22Rv1 (cell line): ENCODE measurements around the gene FAM149A.

Experiments
- ZFX ChIP-seq: fragments of 450-650 bp; IDR thresholded peaks from 2 replicates; pipeline ENCODE4 v1.6.1; 2017; ENCODE audit warnings: antibody characterized with exemption, borderline replicate concordance
- TF ChIP-seq, protein P1 (sequence below): fragments of 450-650 bp; IDR thresholded peaks from 2 replicates; pipeline ENCODE4 v1.5.1; 2017; ENCODE audit warnings: mild to moderate bottlenecking

DNA sequence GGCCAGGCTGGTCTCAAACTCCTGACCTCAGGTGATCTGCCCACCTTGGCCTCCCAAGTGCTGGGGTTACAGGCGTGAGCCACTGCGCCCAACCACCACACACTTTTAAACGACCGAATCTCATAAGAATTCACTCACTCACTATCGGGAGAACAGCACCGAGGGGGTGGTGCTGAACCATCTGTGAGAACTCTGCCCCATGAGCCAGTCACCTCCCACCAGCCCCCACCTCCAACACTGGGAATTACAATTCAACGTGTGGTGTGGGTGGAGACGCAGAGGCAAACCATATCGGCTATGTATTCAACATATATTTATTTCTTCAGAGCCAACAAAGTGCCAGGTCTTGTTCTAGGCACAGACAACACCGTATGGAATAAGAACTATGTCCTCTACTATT is 32.0 kb upstream of the FAM149A start:
- TF ChIP-seq, protein P1, sequence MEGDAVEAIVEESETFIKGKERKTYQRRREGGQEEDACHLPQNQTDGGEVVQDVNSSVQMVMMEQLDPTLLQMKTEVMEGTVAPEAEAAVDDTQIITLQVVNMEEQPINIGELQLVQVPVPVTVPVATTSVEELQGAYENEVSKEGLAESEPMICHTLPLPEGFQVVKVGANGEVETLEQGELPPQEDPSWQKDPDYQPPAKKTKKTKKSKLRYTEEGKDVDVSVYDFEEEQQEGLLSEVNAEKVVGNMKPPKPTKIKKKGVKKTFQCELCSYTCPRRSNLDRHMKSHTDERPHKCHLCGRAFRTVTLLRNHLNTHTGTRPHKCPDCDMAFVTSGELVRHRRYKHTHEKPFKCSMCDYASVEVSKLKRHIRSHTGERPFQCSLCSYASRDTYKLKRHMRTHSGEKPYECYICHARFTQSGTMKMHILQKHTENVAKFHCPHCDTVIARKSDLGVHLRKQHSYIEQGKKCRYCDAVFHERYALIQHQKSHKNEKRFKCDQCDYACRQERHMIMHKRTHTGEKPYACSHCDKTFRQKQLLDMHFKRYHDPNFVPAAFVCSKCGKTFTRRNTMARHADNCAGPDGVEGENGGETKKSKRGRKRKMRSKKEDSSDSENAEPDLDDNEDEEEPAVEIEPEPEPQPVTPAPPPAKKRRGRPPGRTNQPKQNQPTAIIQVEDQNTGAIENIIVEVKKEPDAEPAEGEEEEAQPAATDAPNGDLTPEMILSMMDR: no peak
- no peak for TF ChIP-seq ZFX
